GM21515 (cell line): Measurements from ENCODE around the gene HMX1.

Experiments used
- ATAC-seq: cut with Tn5 transposase; IDR thresholded peaks from one replicate; pipeline ENCODE4 v1.9.1; 2021; ENCODE audit not compliant: unreplicated experiment

HMX1 gene

DNA sequence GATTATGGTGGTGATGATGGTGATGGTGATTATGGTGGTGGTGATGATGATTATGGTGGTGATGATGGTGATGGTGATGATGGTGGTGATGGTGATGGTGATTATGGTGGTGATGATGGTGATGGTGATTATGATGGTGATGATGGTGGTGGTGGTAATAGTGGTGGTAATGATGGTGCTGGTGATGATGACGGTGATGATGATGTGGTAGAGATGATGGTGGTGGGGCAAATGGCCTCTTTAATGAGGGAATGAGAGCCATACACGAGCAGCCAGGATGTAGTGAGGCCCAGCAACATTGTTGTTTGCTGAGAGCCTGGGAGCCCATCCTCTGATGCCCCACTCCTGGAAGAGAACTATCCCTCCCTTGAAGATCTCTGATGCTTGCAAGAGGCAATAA, 29.0 kb downstream of the HMX1 start:
- ATAC-seq: no peak

- ATAC-seq: no peak
Measured at GRCh38 chr4:8841678-8842268, 29.9 kb downstream of the HMX1 start.

DNA sequence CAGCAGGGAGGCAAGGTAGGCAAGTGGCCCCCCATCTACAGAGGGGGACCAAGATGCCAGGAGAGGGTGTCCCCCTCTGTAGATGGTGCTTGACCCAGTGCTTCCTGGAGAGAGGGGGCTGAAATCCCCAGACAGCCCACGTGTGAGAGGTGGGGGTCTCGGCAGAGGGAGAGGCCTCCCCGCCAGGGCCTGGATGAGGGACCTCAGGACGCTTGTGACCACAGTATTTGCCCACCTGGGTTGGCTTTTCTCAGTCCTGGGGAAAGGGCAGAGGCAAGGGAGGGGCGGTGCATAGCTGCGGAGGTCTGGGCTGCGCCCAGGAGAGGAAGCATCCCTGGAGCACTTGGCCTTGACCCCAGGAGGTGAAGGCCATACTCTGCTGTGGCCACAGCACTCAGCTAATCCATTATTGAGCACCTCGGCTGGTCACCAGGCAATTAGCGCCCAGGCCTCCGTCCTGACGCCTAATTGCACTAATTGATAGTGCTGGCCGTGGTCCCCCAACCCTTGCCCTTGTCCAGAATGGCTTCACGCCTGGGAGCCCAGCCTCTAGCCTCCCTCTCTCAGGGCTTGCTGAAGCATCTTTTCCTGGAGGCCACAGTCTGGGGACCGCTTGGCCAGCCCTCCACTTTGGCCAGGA, 30.7 kb downstream of the HMX1 start:
- ATAC-seq: no peak

GRCh38 chr4:8840006-8840793, 31.4 kb downstream of the HMX1 start:
- no peak for ATAC-seq

GRCh38 chr4:8838961-8839431, 32.6 kb downstream of the HMX1 start:
- ATAC-seq: no peak

GRCh38 chr4:8838296-8838960, 33.2 kb downstream of the HMX1 start:
- ATAC-seq: no peak

DNA sequence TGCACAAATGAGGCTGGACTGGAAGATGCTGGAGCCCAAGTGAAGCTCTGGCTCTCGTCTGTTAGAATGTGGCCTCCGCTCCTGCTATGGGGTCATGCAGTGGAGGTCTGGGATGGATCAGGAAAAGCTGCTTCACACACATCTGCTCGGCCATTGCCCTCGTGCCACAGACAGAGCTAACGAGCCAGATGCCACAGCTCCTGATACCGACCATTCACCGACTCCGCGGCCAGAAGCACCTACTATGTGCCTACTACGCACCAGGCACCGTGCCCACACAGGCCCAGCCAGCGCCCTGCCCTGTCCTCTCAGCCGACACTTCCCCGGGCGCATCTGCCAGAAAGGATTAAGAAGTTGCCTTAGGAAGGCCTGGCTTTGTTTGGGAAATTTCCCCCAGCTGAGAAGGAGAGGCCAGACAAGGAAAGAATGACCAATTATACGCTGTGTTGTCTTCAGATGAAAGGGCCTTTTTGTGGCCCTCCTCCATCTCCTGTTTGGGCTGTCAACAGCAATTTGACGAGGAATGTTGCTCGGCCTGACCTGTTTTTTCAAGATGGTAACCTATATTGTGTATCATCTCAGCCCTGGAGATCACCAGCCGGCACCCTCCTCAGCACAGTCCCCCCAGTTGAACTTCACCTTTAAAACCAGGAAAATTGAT, 34.3 kb downstream of the HMX1 start:
- ATAC-seq: no peak

- no peak for ATAC-seq
Measured at GRCh38 chr4:8836664-8837171, 34.9 kb downstream of the HMX1 start.

- ATAC-seq: no peak
Measured at GRCh38 chr4:8835521-8836365, 35.9 kb downstream of the HMX1 start.

- ATAC-seq: no peak
Measured at GRCh38 chr4:8834681-8835220, 36.9 kb downstream of the HMX1 start.

DNA sequence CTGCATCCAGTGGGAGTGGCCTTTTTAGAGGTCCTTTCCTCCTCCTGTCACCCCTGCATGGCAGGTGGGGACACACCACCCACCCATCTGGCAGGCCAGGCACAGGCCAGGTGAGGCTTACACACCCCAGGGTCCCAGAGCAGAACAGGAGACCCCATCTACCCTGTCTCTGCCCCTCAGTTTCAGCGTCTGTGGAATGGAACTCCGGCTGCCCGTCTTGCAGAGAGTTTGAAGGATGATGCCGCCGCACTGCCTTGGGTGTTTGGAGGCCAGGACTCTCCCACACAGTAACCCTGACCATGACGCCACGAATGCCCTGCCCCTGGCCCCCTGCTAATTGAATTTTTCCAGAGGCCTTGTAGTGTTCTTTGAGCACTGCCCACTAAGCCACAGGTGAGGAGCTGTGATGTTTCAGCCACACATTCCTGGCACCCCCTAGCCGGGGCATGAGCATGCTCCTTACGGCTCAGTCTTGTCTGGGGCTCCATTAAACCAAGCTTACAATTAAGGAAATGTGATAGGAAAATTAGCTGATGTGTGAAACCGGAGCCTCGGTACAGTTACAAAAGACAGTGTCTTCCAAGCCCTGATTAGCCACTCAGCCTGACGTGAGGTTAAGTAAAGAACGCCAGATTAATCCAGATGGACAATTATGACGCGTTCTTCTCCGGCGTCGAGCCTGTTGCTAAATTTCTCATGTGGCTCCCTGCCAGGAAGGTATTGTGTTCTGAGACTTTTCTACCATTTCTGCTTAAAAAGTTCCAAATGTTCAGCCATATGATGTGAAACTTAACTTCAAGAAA, 39.3 kb downstream of the HMX1 start:
- no peak for ATAC-seq

DNA sequence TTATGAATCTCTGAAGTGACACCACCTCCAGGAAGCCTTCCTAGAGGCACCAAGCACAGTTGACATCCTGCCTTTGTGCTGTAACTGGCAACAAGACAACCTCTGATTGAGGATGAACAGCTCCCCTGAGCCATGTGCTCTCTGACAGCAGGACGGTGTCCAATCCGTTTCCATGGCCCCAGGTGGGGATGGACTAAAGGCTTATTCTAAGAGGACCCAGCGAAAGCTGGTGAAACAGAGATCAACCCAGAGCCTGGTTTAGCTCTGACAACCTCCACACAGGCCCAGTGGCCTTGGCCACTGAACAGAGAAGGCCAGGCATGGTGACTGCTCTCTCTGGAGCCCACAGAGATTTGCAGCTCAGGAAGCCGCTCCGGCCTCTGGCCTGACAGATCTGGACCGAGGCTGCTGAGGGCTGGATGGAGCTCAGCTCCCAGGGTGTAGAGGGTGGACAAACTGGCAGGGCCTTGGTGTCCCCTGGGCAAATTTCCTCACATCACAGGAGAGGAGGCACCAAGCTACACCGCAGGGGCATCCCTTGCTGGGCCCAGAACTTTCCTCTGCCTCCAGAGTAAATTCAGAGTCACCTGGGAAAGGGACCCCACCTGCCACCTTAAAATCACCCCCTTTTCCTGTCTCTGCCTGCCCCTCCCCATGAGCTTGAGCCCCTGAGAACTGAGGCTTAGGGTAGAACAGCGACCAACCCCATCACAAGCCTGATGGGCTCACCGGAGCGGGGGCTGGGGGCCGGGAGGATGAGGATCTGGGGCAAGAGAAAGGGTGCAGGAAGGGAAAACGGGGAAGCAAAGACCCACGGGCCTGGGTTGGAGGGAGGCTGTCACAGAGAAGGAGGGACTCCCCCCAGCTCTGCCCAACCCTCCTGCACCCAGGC, 40.2 kb downstream of the HMX1 start:
- no peak for ATAC-seq

DNA sequence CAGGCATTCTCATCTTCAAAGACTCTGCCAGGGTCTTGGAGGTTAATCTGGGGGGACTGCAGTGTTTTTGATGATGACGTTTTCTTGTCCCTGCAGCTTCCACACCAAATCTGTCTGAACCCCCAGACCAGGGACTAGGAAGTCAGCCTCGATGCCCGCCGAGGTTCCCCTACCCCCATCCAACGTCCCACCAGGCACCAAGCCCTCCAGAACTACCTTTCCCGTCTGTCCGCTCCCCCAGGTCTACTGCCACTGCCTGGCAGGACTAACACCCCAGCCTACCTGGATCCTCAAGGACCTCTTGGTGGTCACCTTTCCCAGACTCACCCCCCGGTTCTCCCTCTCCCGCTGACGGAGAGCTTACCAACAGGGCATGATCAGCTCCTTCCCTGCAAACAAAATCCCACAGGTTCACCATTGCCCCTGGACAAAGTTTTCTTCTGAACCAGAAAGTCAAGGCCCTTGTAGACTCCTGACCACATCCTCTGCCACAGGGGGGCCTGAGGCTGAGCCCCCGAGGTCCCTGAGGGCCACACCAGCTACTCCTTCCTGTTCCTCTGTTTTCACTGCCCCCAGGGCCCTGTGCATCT, 40.9 kb downstream of the HMX1 start:
- ATAC-seq: no peak

DNA sequence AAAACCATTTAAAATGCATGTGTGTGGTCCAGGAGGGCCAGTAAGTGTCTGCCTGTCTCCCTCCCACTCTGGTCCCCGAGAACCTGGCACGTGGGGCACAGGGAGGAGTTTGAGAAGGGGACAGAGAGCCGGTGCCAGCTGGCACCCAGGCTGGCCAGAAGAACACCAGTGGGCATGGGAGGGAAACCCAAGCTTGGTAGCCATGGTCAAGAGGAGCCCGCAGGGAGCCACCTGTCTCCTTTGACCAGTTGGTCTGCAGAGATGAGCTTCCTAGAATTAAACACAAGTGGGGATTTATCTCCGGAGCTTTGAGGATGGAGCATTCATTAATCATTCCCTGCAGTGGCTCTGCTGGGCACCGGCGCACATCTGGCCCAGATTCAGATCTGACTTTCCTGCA, 41.6 kb downstream of the HMX1 start:
- no peak for ATAC-seq

DNA sequence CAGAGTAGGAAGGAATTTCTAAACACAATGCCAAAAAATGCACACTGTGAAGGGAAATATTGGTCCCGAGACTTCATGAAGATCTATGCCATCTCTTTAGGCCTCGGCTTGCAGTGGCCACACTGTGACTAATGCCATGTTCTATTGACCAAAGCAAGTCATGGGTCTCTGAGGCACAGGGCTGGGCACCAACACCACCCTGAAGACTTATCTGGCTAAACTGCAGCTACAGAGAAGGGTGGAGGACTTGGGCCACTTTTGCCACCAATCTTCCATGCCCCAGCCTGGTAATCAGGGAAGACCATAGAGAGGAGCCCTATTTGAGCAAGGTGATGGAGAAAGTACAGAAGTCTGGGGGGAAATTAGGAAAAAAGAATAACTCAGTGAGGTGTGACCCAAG, 42.1 kb downstream of the HMX1 start:
- no peak for ATAC-seq

DNA sequence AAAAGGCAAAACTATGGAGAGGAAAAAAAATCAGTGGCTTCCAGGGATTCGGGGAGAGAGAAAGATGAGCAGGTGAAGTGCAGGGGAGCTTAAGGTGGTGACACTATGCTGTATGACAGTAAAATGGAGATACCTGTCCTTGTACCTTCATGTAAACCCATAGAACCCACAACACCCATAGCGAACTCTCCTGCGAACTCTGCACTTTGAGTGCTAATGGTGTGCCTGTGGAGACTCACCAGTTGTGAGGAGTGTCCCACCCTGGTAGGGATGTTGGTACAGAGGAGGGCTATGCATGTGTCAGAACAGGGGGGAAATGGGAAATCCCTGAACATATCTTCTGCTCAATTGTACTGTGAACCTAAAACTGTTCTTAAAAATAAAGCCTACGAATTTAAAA, 42.8 kb downstream of the HMX1 start:
- ATAC-seq: no peak

- ATAC-seq: no peak
Measured at GRCh38 chr4:8821151-8821950, 50.3 kb downstream of the HMX1 start.
